Measurements from ENCODE around the gene ORAI3.
"Not testable (repeated sequence)": the region's sequence is repeated elsewhere in the genome, so short reads cannot be mapped to it uniquely, and the experiment has no call there.

The ORAI3 gene

GRCh38 chr16:30928390-30928789 is 20.5 kb upstream of the ORAI3 start:
- no peak for DNase-seq (ENCODE audit: low read depth)
- TF ChIP-seq CTCF (conservative IDR thresholded peaks at IDR 0.05; ENCODE audit: low read length): no peak
- H3K4me3 ChIP-seq (ENCODE audit: low read length): no peak overlapping the region

DNA sequence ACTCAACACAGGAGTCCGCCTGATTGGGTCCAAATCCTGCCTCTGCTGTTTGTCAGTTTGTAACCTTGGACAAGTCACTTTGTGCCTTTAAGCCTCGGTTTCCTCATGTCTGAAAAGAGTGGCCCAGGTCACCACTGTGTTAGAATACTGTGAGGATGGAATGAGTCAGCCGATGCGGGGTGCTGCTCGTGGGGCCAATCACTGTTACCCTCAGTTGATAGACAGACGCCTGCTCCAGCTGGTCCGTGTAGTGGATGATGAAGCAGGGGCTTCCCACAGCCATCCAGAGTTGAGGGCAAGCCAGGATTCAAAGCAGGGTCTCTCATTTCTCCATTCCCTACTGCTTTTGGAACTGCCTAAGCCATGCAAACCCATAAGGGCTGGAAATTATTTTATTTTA is 19.7 kb upstream of the ORAI3 start:
- DNase-seq (ENCODE audit: low read depth): no peak
- no peak for TF ChIP-seq CTCF (conservative IDR thresholded peaks at IDR 0.05; ENCODE audit: low read length)
- H3K4me3 ChIP-seq (ENCODE audit: low read length): no peak overlapping the region

GRCh38 chr16:30930160-30930571 is 18.7 kb upstream of the ORAI3 start:
- H3K4me3 ChIP-seq (ENCODE audit: low read length): no peak overlapping the region
- no peak for TF ChIP-seq CTCF (conservative IDR thresholded peaks at IDR 0.05; ENCODE audit: low read length)
- no peak for DNase-seq (ENCODE audit: low read depth)

GRCh38 chr16:30931068-30931650 is 17.7 kb upstream of the ORAI3 start:
- no peak for DNase-seq (ENCODE audit: low read depth)
- no peak for TF ChIP-seq CTCF (conservative IDR thresholded peaks at IDR 0.05; ENCODE audit: low read length)
- H3K4me3 ChIP-seq (ENCODE audit: low read length): no peak overlapping the region

DNA sequence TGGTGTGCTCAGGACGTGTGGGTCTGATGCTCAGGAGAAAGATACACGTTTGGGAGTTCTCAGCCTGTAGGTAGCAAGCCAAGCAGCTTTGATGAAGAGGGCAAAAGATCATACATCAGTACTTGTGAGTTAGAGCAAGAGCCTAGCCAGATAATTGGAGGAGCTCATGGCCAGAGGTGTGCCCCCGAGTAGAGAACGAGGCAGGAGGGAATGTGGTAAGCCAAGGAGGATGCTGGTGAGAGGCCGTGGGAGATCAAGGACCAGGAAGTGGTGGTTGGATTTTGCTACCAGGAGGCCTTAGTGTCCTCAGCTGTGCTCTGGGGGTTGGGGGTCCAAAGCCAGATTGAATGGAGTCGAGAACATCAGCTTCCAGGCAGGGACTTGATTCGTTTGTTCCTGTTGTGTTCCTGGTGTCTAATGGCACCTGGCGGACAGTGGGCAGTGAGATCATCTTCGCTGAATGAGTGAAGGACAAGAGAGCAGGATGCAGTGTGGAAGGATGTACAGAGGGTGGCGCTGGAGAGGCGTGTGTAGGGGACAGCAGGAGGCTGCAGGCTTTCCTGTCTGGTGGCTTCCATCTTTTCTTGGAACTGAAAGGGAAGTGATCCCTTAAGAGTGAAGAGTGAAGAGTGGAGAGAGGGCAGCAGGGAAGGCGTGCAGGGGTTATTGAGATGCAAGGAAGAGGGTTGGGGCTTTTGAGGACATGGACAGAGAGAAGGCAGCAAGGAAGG is 13.9 kb upstream of the ORAI3 start:
- peak; percentile 60 for TF ChIP-seq CTCF (conservative IDR thresholded peaks at IDR 0.05; ENCODE audit: low read length)
- H3K4me3 ChIP-seq (ENCODE audit: low read length): no peak overlapping the region
- DNase-seq (ENCODE audit: low read depth): peak; percentile 41

DNA sequence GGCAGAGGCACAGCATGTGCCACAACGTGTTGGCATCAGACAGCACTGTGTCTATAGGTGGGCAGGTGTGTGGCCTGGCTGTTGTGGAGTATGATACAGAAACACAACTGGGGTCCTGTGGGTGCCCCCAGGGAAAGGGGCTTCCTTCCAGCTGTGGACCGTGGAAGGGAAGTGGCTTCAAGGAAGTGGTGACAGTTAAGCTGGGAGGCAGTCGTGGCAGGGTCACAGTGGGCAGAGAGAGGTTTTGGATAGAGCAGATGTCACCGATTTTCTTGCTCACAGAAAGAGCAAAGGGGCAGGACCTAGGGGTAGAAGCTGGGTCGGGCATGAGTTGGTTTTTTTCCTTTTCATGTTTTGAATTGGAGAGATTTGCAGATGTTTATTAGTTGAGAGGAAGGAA is 11.2 kb upstream of the ORAI3 start:
- TF ChIP-seq CTCF (conservative IDR thresholded peaks at IDR 0.05; ENCODE audit: low read length): no peak
- no peak for DNase-seq (ENCODE audit: low read depth)
- no peak overlapping the region for H3K4me3 ChIP-seq (ENCODE audit: low read length)

DNA sequence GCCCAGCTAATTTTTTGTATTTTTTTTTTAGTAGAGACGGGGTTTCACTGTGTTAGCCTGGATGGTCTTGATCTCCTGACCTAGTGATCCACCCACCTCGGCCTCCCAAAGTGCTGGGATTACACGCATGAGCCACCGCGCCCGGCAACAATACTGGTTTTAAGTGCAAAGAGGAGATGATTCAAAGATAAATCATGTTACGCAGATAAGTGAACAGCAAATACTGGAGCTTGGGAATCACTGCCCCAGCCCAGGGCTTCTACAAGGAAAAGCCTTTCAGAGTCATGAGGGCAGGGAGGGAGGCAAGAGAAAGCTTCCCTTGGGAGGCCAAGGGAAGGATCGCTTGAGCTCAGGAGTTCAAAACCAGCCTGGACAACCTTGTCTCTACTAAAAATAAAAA is 9.3 kb upstream of the ORAI3 start:
- H3K4me3 ChIP-seq (ENCODE audit: low read length); DNase-seq (ENCODE audit: low read depth): not testable (repeated sequence)

All from AG10803 (cell line).